OCI-M1 (cell line): ENCODE measurements around the gene ZFP62.
"Not testable (repeated sequence)": the region's sequence is repeated elsewhere in the genome, so short reads cannot be mapped to it uniquely, and the experiment has no call there.

Experiments used
- DNase-seq: peaks from one replicate; lab custom pipeline; 2025; lab: John Stamatoyannopoulos, UW

The ZFP62 gene

DNA sequence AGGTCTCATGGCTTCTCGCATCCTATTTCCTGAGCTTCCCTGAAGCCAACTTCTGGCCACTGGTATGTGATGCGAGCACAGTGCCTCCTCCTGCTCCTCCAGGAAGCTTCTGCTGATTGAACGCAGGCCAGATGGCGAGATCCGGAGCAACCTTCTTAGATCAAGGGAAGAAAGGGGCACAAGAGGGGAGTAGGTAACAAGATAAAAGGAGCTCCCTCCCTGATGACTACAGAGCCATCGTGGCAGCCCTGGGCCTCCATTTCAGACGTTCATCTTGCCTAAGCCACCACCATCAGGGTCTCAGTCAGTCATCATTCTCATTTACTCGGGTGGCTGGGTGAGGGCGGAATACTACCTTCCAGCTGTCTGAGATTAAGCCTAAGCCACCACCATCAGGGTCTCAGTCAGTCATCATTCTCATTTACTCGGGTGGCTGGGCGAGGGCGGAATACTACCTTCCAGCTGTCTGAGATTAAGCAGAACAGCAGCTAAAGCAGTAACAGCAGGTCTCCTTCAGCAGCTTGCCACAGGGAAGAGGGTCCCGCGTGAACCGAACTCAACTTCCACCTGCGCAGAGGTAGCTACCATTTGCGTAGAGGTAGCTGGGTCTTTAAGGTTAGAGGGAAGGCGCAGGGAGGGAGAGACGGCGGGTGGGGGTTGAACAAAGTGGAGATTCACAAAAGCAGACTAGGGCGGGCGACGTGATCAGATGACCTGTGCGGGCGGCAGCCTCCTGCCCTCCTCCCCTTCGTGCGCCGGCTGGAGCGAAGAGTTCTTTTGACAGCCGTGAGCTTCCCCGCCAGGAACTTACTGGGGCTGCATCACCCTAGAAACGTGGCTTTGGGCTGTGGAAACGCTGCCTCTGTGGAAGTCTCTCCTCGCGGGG, 30.6 kb downstream of the ZFP62 start:
- peak; percentile 77 for DNase-seq

- no peak for DNase-seq
Measured at GRCh38 chr5:180829726-180830125, 31.4 kb downstream of the ZFP62 start.

GRCh38 chr5:180828756-180829531, 32.1 kb downstream of the ZFP62 start:
- DNase-seq = peak; percentile 22

DNA sequence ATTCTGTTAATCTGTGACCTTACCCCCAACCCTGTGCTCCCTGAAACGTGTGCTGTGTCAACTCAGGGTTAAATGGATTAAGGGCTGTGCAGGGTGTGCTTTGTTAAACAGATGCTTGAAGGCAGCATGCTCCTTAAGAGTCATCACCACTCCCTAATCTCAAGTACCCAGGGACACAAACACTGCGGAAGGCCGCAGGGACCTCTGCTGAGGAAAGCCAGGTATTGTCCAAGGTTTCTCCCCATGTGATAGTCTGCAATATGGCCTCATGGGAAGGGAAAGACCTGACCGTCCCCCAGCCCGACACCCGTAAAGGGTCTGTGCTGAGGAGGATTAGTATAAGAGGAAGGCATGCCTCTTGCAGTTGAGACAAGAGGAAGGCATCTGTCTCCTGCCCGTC, 33.7 kb downstream of the ZFP62 start:
- DNase-seq = not testable (repeated sequence)

- peak; percentile 47 for DNase-seq
Measured at GRCh38 chr5:180825768-180826525, 35.1 kb downstream of the ZFP62 start.

DNA sequence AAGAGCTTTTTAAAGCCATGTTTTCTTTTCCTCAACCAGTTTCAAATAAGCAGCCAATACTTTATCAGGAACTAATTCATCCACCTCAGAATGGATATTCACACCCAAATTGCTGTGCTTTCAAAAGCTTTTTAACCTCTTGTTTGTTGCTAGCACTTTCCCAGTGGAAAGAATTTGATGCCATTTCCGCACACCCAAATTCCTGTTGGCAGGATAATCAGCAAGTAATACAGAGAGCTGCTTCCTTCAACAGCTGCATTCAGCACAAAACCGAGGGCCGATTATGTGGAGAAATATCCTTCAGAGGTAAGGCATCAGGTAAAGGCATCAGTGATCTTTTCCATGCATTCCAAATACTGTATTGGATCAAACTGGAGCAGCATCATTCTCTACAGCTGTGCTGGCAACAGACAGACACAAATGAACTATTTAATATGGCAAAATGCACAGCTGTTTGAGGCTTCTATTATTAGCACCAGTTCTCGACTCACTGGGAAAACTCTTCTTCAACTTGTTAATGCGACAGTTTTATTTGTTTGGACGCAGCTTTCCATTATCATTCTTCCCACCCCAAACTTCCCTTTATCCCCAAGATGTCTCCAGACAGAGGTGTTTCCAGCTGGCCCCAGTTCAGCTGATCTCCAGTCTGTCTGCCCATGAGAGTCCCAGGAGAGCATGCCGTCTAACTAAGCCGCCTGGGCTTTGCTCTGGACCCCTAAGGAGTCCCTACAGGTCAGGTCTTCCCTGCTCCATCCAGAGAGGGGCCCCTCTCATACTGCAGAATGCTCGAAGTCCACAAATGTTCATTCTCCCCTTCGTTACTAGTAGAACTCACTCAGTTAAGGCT, 36.2 kb downstream of the ZFP62 start:
- no peak for DNase-seq

GRCh38 chr5:180823940-180824629, 37.0 kb downstream of the ZFP62 start:
- DNase-seq = no peak

GRCh38 chr5:180823346-180823745, 37.7 kb downstream of the ZFP62 start:
- no peak for DNase-seq

- DNase-seq = no peak
Measured at GRCh38 chr5:180821538-180821937, 39.5 kb downstream of the ZFP62 start.

- peak; percentile 73 for DNase-seq
Measured at GRCh38 chr5:180820788-180821321, 40.2 kb downstream of the ZFP62 start.

GRCh38 chr5:180818677-180819341, 42.3 kb downstream of the ZFP62 start:
- no peak for DNase-seq

DNA sequence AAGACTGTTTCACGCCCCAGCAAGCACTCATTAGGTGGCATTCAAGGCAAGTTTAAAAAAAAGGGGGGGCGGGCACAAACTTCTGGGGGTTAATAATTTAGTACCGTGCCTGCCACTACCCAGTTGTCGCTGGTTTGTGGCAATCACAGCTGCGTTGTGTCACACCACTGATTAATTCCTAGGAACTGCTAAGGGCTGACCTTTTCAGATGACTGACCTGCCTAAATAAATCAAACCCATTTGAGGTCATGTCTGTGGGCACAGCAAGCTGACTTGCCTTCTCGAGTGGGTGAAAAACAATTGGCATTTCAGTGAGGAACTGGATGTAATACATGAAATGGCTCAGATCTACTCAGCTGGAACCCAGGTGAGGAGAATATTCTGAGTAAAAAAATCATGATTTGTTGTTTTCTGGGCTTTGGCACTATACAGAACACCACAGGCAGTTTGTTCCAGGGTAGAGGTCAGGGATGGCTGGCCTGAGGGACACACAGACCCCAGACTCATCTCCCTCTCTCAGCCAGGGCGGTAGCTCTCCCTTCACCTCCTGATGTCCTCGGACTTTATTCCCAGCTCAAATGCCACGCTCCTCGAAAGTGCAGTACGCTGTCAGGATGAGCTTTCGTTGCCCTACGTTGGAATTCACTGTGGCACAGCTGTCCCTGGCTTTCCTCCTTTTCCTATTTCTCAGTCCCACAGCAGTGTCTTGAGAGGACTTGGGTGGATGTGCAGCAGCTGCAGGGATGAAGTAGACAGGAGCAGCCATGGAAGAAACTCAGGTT, 43.0 kb downstream of the ZFP62 start:
- no peak for DNase-seq

- DNase-seq = peak; percentile 54
Measured at GRCh38 chr5:180816608-180817534, 44.2 kb downstream of the ZFP62 start.

GRCh38 chr5:180815293-180815917, 45.7 kb downstream of the ZFP62 start:
- peak; percentile 66 for DNase-seq

DNA sequence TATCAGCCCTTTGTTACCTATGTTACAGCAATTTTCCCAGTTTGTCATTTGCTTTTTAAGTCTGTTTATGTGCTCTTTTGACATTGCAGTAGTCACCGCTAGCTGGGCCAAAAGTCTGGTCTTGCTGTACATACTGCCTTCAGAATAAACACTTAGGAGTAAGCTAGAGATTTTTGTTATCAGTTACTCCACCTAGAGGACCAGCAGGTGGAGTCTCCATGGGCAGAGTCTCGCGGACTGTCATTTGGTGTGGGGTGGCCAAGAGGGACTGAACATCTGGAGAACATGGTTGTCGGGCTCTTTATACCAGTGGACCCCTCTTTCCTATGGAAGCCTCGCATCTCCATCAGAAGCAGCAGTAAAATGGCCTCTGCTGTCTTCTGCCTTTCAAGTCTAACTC, 47.7 kb downstream of the ZFP62 start:
- DNase-seq = peak; percentile 30

DNA sequence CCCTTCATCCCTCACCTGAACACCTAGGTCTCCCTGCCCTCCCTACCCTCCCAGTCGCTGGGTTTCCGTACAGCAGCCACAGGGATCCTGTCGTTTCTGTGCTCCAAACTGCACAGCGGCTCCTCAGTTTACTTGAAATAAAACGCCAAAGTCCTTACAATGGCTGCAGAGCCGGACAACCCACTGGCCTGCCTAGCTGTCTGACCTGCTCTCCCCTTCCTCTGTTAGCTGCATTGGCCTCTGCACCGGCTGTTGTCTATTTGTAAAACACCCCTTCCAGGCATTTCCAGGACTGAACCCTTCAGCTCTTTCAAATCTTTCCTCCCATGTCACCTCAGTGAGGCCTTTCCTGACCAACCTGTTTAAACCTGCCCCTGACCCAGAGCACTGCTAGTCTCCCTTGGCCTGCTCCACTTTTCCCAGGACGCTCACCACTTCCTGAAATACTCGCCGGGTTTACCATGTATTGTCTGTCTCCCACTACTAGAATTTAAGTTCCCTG, 49.4 kb downstream of the ZFP62 start:
- no peak for DNase-seq

- DNase-seq = peak; percentile 85
Measured at GRCh38 chr5:180810959-180811622, 50.0 kb downstream of the ZFP62 start.
